Right atrium auricular region (tissue), 2 donors: ENCODE results near the gene GMFB. TPM values are rescaled to one million over a fixed set of nuclear protein-coding genes. Genes with fewer than 3 reads are reported as not detected.
"Not testable (repeated sequence)": the region's sequence is repeated elsewhere in the genome, so short reads cannot be mapped to it uniquely, and the experiment has no call there.

ENCODE experiments used
- DNase-seq: peaks from one replicate; pipeline ENCODE4 v3.0.0-alpha.2; 2019; ENCODE audit warnings: low spot score
- H3K27ac ChIP-seq, 2 donors: fragments of 200-600 bp; sonication (generic); 1 replicate in 1 of 2; 2 replicates in 1 of 2; pipeline ENCODE4 v1.5.1; 2016 to 2019
- H3K27me3 ChIP-seq, 2 donors: fragments of 200-600 bp; sonication (generic); one replicate each; pipeline versions ENCODE4 v1.5.1 to v1.6.0; 2017 to 2019
- H3K36me3 ChIP-seq: fragments of 200-600 bp; sonication (generic); one replicate; pipeline ENCODE4 v1.5.1; 2016
- H3K4me1 ChIP-seq, 2 donors: fragments of 200-600 bp; sonication (generic); one replicate each; pipeline versions ENCODE4 v1.5.1 to v1.6.0; 2017 to 2019
- H3K4me3 ChIP-seq, 2 donors: fragments of 200-600 bp; sonication (generic); 1 replicate in 1 of 2; 2 replicates in 1 of 2; pipeline ENCODE4 v1.5.1; 2017 to 2019; ENCODE audit warnings: mild to moderate bottlenecking in 1 of 2, moderate library complexity in 1 of 2
- H3K9me3 ChIP-seq, 2 donors: fragments of 200-600 bp; sonication (generic); one replicate each; pipeline ENCODE4 v1.5.1; 2019
- CTCF ChIP-seq, 2 donors: fragments of 200-600 bp; sonication (generic); IDR thresholded peaks; one replicate each; pipeline ENCODE4 v1.5.1; 2019; ENCODE audit warnings: antibody characterized with exemption in 2 of 2
- total RNA-seq, 2 donors: library from RNA; depleted of rRNA; stranded (reverse); fragments of >200 nt; gene quantifications; one replicate each; pipeline ENCODE4 v1.1.0, GENCODE V29; 2016

The GMFB gene
- total RNA-seq, 2 donors from 2014 or later: 28.0 to 29.4 TPM

DNA sequence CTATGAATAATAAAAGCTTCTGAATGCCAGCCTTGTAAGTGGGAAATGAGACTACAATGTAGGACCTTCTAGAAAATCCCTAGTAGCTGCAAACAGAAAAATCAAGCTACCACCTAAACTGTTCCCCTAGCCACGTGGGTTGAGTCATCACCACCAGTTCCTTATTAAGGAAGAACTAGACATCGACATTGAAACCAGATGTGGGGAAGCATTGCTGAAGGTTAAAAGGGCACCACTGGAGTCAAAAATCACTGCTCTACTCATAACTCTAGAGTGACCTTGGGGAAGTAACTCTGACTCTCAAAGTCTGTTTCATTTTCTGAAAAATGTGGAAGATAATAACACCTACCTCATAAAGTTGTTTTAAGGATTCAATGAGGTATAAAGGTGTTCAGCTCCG is 38.2 kb downstream of the GMFB start:
- Histone ChIP-seq H3K27me3 (no peaks in the 10 kb centered on the region), H3K9me3 (no peaks in the 10 kb centered on the region), H3K27ac (no peak overlapping the region), H3K36me3 (no peaks in the 10 kb centered on the region), H3K4me3 (no peak overlapping the region), H3K4me1 (no peaks in the 10 kb centered on the region)
- DNase-seq: no peak
- TF ChIP-seq CTCF (IDR thresholded peaks at IDR 0.05): no peak

DNA sequence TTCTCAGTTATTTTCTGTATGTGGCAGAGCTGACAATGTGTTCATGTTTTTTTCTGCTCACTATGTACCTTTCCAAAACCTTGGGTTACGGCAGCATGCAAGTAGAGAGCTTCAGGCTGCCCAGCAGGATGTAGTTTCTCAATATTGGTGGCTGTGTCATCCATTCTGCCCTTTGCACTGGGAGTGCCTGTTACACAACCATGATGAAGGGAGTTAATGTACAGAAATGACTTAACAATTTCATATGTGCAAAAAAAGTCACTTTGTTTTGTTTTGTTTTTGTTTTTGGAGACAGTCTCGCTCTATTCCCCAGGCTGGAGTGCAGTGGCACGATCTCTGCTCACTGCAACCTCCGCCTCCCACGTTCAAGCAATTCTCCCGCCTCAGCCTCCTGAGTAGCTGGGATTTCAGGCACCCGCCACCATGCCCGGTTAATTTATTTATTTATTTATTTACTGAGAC is 41.5 kb downstream of the GMFB start:
- no peaks in the 10 kb centered on the region for H3K9me3 ChIP-seq
- H3K36me3 ChIP-seq: no peaks in the 10 kb centered on the region
- no peaks in the 10 kb centered on the region for H3K27me3 ChIP-seq
- no peaks in the 10 kb centered on the region for H3K4me1 ChIP-seq
- no peak overlapping the region for H3K27ac ChIP-seq
- DNase-seq: no peak
- no peak overlapping the region for H3K4me3 ChIP-seq
- TF ChIP-seq CTCF (IDR thresholded peaks at IDR 0.05): no peak

DNA sequence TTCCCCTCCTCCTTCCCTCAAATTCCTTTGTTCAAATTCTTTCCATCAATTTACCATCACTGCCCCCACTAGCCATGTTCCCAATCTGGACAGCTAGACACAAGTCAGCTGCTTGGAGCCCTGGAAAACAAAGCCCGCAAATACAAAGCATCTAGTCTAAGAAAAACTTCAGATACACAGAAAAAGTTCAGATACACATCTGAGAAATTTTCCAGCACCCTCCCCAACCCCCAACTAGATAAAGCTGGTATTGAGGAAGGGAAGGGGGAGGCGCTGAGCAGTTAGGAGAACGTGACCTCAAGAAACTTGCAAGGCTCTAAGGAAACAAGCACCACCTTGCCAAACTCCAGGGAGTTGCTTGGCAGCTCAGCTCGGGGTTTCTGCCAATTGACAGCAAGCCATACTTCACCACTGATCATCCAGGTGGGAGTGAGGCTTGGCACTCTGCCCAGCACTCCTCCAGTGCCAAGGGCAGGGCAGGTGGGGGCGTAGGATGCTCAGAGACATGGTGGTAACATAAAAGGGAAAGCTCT is 42.6 kb downstream of the GMFB start:
- TF ChIP-seq CTCF (IDR thresholded peaks at IDR 0.05): no peak
- peaks cover 0 to 4% of the 10 kb centered on the region in 2 donors for H3K4me1 ChIP-seq
- H3K27ac ChIP-seq: no peak overlapping the region
- H3K27me3 ChIP-seq: no peaks in the 10 kb centered on the region
- no peaks in the 10 kb centered on the region for H3K36me3 ChIP-seq
- no peaks in the 10 kb centered on the region for H3K9me3 ChIP-seq
- H3K4me3 ChIP-seq: no peak overlapping the region
- no peak for DNase-seq

GRCh38 chr14:54444681-54445080 is 44.1 kb downstream of the GMFB start:
- H3K27me3 ChIP-seq: no peaks in the 10 kb centered on the region
- H3K9me3 ChIP-seq: no peaks in the 10 kb centered on the region
- no peaks in the 10 kb centered on the region for H3K36me3 ChIP-seq
- H3K4me3 ChIP-seq: no peak overlapping the region
- H3K27ac ChIP-seq: no peak overlapping the region
- H3K4me1 ChIP-seq: peaks cover 0 to 13% of the 10 kb centered on the region in 2 donors
- no peak for TF ChIP-seq CTCF (IDR thresholded peaks at IDR 0.05)
- DNase-seq: no peak

- no peaks in the 10 kb centered on the region for H3K27me3 ChIP-seq
- no peak for TF ChIP-seq CTCF (IDR thresholded peaks at IDR 0.05)
- no peak for DNase-seq
- H3K9me3 ChIP-seq: no peaks in the 10 kb centered on the region
- peaks cover 0 to 19% of the 10 kb centered on the region in 2 donors for H3K4me1 ChIP-seq
- no peaks in the 10 kb centered on the region for H3K36me3 ChIP-seq
- no peak overlapping the region for H3K4me3 ChIP-seq
- no peak overlapping the region for H3K27ac ChIP-seq
These were observed 44.8 kb downstream of the GMFB start for GRCh38 chr14:54443981-54444380.

DNA sequence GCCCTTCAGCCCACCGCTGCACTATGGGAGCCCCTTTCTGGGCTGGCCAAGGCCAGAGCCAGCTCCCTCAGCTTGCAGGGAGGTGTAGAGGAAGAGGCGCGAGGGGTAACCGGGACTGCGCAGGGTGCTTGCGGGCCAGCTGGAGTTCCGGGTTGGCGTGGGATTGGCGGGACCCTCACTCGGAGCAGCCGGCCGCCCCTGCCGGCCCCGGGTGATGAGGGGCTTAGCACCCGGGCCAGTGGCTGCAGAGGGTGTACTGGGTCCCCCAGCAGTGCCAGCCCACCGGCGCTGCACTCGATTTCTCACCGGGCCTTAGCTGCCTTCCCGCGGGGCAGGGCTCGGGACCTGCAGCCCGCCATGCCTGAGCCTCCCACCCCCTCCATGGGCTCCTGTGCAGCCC is 45.8 kb downstream of the GMFB start:
- H3K9me3 ChIP-seq, DNase-seq, H3K27me3 ChIP-seq, H3K27ac ChIP-seq, H3K4me3 ChIP-seq, H3K36me3 ChIP-seq: not testable (repeated sequence)
- peaks cover 0 to 23% of the 10 kb centered on the region in 2 donors for H3K4me1 ChIP-seq
